Stimulated activated CD4-positive, alpha-beta T cell treated with anti-CD3 and anti-CD28 coated beads, Interleukin-12 subunit alpha, Interleukin-12 subunit beta, amount 100 ng/mL, for 48 hours (primary cell): ENCODE measurements around the gene ERVFRD-1.

Source experiments
- DNase-seq, 3 donors: peaks; one replicate each; pipeline ENCODE4 v3.0.0-alpha.2; 2020; ENCODE audit warnings: low read depth in 2 of 3, low spot score in 1 of 3

The ERVFRD-1 gene

GRCh38 chr6:11055127-11055627 is 56.3 kb downstream of the ERVFRD-1 start:
- DNase-seq = no peak

DNA sequence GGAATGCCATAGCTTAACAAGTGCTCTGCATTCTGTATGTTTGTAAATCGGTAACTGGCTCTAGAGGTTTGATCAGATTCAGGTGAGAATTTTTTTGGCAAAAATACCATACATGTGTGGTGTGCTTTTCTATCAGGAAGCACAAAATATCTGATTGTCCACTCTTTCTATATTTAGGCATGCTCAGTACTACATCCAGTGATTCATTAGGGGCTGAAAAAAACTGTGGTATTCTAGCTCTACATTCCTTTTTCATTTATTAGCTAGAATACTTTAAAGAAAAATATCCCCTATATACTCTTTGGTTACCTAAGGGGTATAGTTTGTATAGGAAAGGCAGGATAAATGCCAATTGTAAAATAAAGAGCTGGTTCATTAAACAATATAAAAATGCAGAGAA is 56.8 kb downstream of the ERVFRD-1 start:
- DNase-seq = no peak

DNA sequence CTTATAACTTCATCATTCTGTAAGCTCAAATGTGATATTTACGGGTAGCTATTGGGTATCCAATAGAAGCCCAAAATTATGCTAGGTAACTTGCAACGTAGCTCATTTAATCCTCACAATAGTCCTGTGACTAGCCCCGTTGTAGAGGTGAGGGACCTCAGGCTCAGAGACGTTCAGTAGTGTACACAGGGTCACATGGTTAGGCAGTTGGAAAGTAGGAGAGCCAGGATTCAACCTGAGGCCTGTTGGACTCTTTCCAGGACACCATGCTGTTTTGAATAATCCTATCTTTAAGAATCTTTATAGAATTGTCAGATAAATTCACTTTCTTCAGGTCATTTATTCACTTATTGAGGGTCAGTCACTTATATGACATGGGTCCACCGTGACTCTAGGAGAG is 58.2 kb downstream of the ERVFRD-1 start:
- no peak for DNase-seq
